Activated CD8-positive, alpha-beta memory T cell treated with anti-CD3 and anti-CD28 coated beads for 4 hours (primary cell): ENCODE measurements around the gene MYPN.
A peak's percentile ranks its signal among the peaks of the same experiment; 100 is the strongest.
"Not testable (repeated sequence)": the region's sequence is repeated elsewhere in the genome, so short reads cannot be mapped to it uniquely, and the experiment has no call there.

Source experiments
- DNase-seq, 2 donors: peaks; one replicate each; pipeline ENCODE4 v3.0.0-alpha.2; 2020; ENCODE audit warnings: low read depth in 2 of 2

Gene MYPN

GRCh38 chr10:68135362-68135761 is 26.1 kb downstream of the MYPN start:
- no peak for DNase-seq

GRCh38 chr10:68135922-68136792 is 26.9 kb downstream of the MYPN start:
- DNase-seq = no peak

GRCh38 chr10:68137171-68137570 is 27.9 kb downstream of the MYPN start:
- no peak for DNase-seq

GRCh38 chr10:68138526-68138925 is 29.2 kb downstream of the MYPN start:
- no peak for DNase-seq

- DNase-seq = no peak
Observed at GRCh38 chr10:68139448-68140272, 30.4 kb downstream of the MYPN start.

- no peak for DNase-seq
Observed at GRCh38 chr10:68142761-68143160, 33.5 kb downstream of the MYPN start.

- DNase-seq = no peak
Observed at GRCh38 chr10:68144709-68145108, 35.4 kb downstream of the MYPN start.

- no peak for DNase-seq
Observed at GRCh38 chr10:68145705-68146104, 36.4 kb downstream of the MYPN start.

GRCh38 chr10:68146133-68146532 is 36.8 kb downstream of the MYPN start:
- no peak for DNase-seq

- no peak for DNase-seq
Observed at GRCh38 chr10:68151453-68151852, 42.2 kb downstream of the MYPN start.

GRCh38 chr10:68153473-68154210 is 44.4 kb downstream of the MYPN start:
- no peak for DNase-seq

- no peak for DNase-seq
Observed at GRCh38 chr10:68154211-68154497, 44.9 kb downstream of the MYPN start.

GRCh38 chr10:68155615-68156210 is 46.4 kb downstream of the MYPN start:
- DNase-seq = no peak

- peak; percentile 11 to 24 for DNase-seq
Observed at GRCh38 chr10:68156373-68157185, 47.3 kb downstream of the MYPN start.

- not testable (repeated sequence) for DNase-seq
Observed at GRCh38 chr10:68157522-68157921, 48.2 kb downstream of the MYPN start.

- DNase-seq = no peak
Observed at GRCh38 chr10:68158031-68158430, 48.7 kb downstream of the MYPN start.

- no peak for DNase-seq
Observed at GRCh38 chr10:68163735-68164134, 54.4 kb downstream of the MYPN start.

GRCh38 chr10:68165643-68166042 is 56.4 kb downstream of the MYPN start:
- DNase-seq = no peak

GRCh38 chr10:68166871-68167585 is 57.7 kb downstream of the MYPN start:
- no peak for DNase-seq

- no peak for DNase-seq
Observed at GRCh38 chr10:68167586-68168189, 58.4 kb downstream of the MYPN start.
